Gastrocnemius medialis (tissue), 4 donors: ENCODE data around the gene EYS. TPM values are rescaled to one million over a fixed set of nuclear protein-coding genes. Genes with fewer than 3 reads are reported as not detected.

Experiments
- ATAC-seq, 2 donors: fragments of 150-250 bp; one replicate each; pipeline ENCODE4 v1.9.1; 2016
- DNase-seq, 2 donors: peaks; one replicate each; pipeline ENCODE4 v3.0.0-alpha.2; 2019
- H3K27ac ChIP-seq, 4 donors: fragments of 200-600 bp; sonication (generic); 1 replicate in 1 of 4; 2 replicates in 3 of 4; pipeline ENCODE4 v1.5.1; 2016 to 2018; ENCODE audit warnings: mild to moderate bottlenecking in 2 of 4, moderate library complexity in 1 of 4
- H3K27me3 ChIP-seq, 3 donors: fragments of 200-600 bp; sonication (generic) in 2 of 3; 1 replicate in 1 of 3; 2 replicates in 2 of 3; pipeline versions ENCODE4 v1.5.1 to v1.6.0; 2016 to 2019; ENCODE audit warnings: mild to moderate bottlenecking in 1 of 3, moderate library complexity in 1 of 3
- H3K36me3 ChIP-seq, 2 donors: fragments of 200-600 bp; sonication (generic) in 1 of 2; one replicate each; pipeline ENCODE4 v1.5.1; 2017 to 2018
- H3K4me1 ChIP-seq, 2 donors: fragments of 200-600 bp; sonication (generic) in 1 of 2; one replicate each; pipeline ENCODE4 v1.5.1; 2016 to 2017; ENCODE audit warnings: mild to moderate bottlenecking in 2 of 2
- H3K4me3 ChIP-seq, 4 donors: fragments of 200-600 bp; sonication (generic) in 3 of 4; 1 replicate in 1 of 4; 2 replicates in 3 of 4; pipeline ENCODE4 v1.5.1; 2016 to 2019; ENCODE audit warnings: mild to moderate bottlenecking in 2 of 4
- H3K9me3 ChIP-seq, 3 donors: fragments of 200-600 bp; sonication (generic) in 2 of 3; 1 replicate in 1 of 3; 2 replicates in 2 of 3; pipeline ENCODE4 v1.5.1; 2016 to 2019
- POLR2A ChIP-seq, 2 donors: fragments of 450-650 bp; IDR thresholded peaks; one replicate each; pipeline ENCODE4 v1.6.1; 2017; ENCODE audit warnings: antibody characterized with exemption in 2 of 2, mild to moderate bottlenecking in 2 of 2, moderate library complexity in 2 of 2
- in situ Hi-C, 4 donors: fragments of 200-750 bp; cut with MboI; loops; one replicate each; pipeline versions ENCODE4 v1.15.0 to v1.8.0; 2017; ENCODE audit warnings: low sequenced_read_pairs in 4 of 4
- intact Hi-C: fragments of 100-400 bp; cut with DNase I; formaldehyde crosslinking; loops from one replicate; pipeline ENCODE4 v1.15.1; 2023; ENCODE audit warnings: low total_unique reads
- total RNA-seq, 4 donors: library from RNA; depleted of rRNA; stranded (reverse); fragments of >200 nt; gene quantifications; one replicate each; pipeline versions ENCODE4 v1.1.0 to v1.2.3, GENCODE V29; 2016
- TF ChIP-seq, protein P1 (sequence below), 5 experiments: fragments of 450-650 bp in 3 of 5; fragments of 200-600 bp in 2 of 5; sonication (generic) in 2 of 5; IDR thresholded peaks in 4 of 5; conservative IDR thresholded peaks in 1 of 5; 1 replicate in 4 of 5; 2 replicates in 1 of 5; pipeline ENCODE4 v1.5.1; 2016 to 2019; ENCODE audit warnings: antibody characterized with exemption in 5 of 5, mild to moderate bottlenecking in 3 of 5, moderate library complexity in 3 of 5

EYS gene
- total RNA-seq, 4 donors from 2014 or later = 0.20 TPM; not detected in 3

DNA sequence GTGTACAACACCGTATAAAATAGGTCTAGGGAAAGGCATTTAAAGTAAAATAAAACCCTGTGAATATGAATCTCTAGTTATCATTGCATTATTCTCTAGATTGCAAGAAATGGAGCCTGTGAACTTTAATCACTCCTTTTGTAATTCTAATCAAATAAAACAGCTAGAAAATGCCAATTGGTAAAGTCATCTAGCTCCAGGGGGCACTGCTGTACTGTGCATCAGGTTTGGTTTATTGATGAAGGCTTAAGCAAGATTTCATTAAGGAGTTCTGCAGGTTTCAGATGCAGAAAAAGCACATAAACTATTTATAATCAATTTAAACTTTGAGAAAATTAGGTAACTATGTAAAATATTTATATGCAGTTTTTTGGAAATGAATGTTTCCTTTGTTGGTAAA is 1426.5 kb downstream of the EYS start:
- intact Hi-C loops = no loop called here
- no peak for TF ChIP-seq POLR2A (IDR thresholded peaks at IDR 0.05)
- TF ChIP-seq, protein P1, sequence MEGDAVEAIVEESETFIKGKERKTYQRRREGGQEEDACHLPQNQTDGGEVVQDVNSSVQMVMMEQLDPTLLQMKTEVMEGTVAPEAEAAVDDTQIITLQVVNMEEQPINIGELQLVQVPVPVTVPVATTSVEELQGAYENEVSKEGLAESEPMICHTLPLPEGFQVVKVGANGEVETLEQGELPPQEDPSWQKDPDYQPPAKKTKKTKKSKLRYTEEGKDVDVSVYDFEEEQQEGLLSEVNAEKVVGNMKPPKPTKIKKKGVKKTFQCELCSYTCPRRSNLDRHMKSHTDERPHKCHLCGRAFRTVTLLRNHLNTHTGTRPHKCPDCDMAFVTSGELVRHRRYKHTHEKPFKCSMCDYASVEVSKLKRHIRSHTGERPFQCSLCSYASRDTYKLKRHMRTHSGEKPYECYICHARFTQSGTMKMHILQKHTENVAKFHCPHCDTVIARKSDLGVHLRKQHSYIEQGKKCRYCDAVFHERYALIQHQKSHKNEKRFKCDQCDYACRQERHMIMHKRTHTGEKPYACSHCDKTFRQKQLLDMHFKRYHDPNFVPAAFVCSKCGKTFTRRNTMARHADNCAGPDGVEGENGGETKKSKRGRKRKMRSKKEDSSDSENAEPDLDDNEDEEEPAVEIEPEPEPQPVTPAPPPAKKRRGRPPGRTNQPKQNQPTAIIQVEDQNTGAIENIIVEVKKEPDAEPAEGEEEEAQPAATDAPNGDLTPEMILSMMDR (IDR thresholded peaks at IDR 0.05 in 4 of 5, conservative IDR thresholded peaks at IDR 0.05 in 1 of 5) = no peak

DNA sequence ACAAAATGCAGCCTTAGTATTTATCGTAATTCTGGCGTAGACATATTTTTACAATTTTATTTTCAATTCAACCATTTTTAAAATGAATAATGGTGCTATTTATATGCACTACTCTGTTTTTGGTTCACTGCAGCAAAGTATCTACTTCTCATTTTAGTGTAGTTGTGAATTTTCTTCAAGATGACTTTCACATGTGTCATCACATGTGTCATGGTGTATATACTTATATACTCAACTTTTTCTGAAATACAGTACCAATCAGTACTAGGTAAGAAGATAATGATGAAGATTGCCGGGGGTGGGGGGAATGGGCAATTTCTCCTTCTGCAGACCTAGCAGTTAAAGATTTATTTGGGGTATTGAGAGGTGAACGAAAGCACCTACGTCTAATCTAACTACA is 1436.9 kb downstream of the EYS start:
- H3K4me1 ChIP-seq = no peaks in the 10 kb centered on the region
- in situ Hi-C loops = no loop called here
- H3K36me3 ChIP-seq = no peaks in the 10 kb centered on the region
- H3K9me3 ChIP-seq = no peaks in the 10 kb centered on the region
- no peak overlapping the region for H3K4me3 ChIP-seq
- intact Hi-C loops = no loop called here
- no peak overlapping the region for H3K27ac ChIP-seq
- ATAC-seq = no peak
- TF ChIP-seq, protein P1 (IDR thresholded peaks at IDR 0.05 in 4 of 5, conservative IDR thresholded peaks at IDR 0.05 in 1 of 5) = no peak
- no peak for TF ChIP-seq POLR2A (IDR thresholded peaks at IDR 0.05)
- DNase-seq = no peak
- H3K27me3 ChIP-seq = no peaks in the 10 kb centered on the region

More for the DNA sequence above, 1426.5 kb downstream of the EYS start:
- no peaks in the 10 kb centered on the region for H3K36me3 ChIP-seq
- in situ Hi-C loops = no loop called here
- no peaks in the 10 kb centered on the region for H3K9me3 ChIP-seq
- H3K27ac ChIP-seq = no peak overlapping the region
- no peaks in the 10 kb centered on the region for H3K27me3 ChIP-seq
- ATAC-seq = no peak
- H3K4me1 ChIP-seq = no peaks in the 10 kb centered on the region
- no peak for DNase-seq
- no peak overlapping the region for H3K4me3 ChIP-seq

DNA sequence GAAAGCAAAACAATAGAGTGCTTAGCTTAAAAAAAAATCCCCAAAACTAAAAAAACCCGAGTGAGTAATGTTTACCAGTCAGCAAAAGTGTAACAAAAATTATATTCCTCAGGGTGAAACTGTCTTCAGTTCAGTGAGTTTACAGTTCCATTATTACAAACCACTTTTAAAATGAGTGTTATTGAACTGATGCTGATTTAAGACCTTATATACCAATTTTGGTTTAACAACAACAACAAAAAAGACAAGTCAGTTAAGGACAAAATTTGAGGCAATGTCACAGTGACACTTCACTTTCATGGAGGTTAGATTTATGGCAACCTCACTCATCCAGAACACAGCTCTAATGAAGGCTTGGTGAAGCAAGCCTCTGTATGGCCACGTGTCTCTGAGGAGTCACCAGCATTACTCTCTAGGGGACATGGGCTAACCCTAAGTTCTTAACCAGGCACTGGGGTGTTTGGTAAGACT is 1440.6 kb downstream of the EYS start:
- H3K27me3 ChIP-seq = no peaks in the 10 kb centered on the region
- DNase-seq (no peak), ATAC-seq (no peak)
- H3K27ac ChIP-seq = no peak overlapping the region
- H3K4me3 ChIP-seq = no peak overlapping the region
- intact Hi-C loops (no loop called here), in situ Hi-C loops (no loop called here)
- no peaks in the 10 kb centered on the region for H3K4me1 ChIP-seq
- H3K36me3 ChIP-seq = no peaks in the 10 kb centered on the region
- TF ChIP-seq POLR2A (IDR thresholded peaks at IDR 0.05) = no peak
- TF ChIP-seq, protein P1 (IDR thresholded peaks at IDR 0.05 in 4 of 5, conservative IDR thresholded peaks at IDR 0.05 in 1 of 5) = no peak
- no peaks in the 10 kb centered on the region for H3K9me3 ChIP-seq

DNA sequence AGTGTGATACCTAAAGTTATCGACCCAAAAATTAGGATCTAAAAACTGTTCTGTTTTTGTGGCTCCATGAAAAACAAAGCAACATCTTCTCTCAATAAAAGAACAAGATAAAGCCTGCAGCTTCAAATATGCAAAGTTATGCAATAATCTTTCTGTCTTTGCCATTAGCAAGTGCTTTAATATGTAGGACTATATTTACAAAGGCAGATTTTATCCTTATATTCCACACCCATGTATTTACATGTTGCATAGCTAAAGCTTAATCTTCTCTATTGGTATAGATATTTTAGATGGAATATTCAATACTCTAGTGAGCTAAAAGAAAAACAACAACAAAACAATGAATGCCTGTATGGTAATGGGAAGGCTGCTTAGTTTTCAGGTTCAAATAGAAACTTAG is 1443.2 kb downstream of the EYS start:
- TF ChIP-seq, protein P1 (IDR thresholded peaks at IDR 0.05 in 4 of 5, conservative IDR thresholded peaks at IDR 0.05 in 1 of 5) = no peak

DNA sequence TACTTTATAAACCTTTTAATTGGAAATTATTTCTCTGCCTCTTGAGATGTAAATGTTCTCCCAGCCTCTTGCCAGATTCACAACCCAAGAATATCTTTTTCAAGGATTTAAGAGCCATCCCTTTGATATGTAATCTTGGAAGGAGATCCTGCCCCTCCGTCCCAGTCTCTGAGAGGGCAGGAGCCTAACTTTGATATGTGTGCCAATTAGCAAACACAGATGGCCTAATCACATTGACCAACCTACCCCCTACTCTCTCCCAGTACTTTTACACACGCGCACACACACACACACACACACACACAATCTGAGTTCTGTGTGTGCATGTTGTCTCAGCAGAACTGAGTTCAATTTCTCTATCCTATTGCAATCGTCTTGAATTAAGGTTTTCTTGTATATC is 1447.7 kb downstream of the EYS start:
- no peak for ATAC-seq
- Histone ChIP-seq H3K27ac (no peak overlapping the region), H3K36me3 (no peaks in the 10 kb centered on the region), H3K9me3 (no peaks in the 10 kb centered on the region), H3K4me3 (no peak overlapping the region), H3K4me1 (no peaks in the 10 kb centered on the region), H3K27me3 (no peaks in the 10 kb centered on the region)
- TF ChIP-seq POLR2A (IDR thresholded peaks at IDR 0.05) = no peak
- TF ChIP-seq, protein P1 (IDR thresholded peaks at IDR 0.05 in 4 of 5, conservative IDR thresholded peaks at IDR 0.05 in 1 of 5) = no peak
- in situ Hi-C loops = no loop called here
- intact Hi-C loops = no loop called here
- no peak for DNase-seq

More for the DNA sequence above, 1443.2 kb downstream of the EYS start:
- no peak overlapping the region for H3K4me3 ChIP-seq
- H3K36me3 ChIP-seq = no peaks in the 10 kb centered on the region
- H3K27ac ChIP-seq = no peak overlapping the region
- intact Hi-C loops = no loop called here
- no peaks in the 10 kb centered on the region for H3K27me3 ChIP-seq
- no peak for DNase-seq
- H3K9me3 ChIP-seq = no peaks in the 10 kb centered on the region
- in situ Hi-C loops = no loop called here
- no peak for ATAC-seq
- no peaks in the 10 kb centered on the region for H3K4me1 ChIP-seq
